DND-41 (cell line): ENCODE results near the gene SH3RF3.

Experiments
- CTCF ChIP-seq: IDR thresholded peaks from 2 replicates; pipeline ENCODE4 v1.5.1; 2012; ENCODE audit warnings: borderline replicate concordance, low read length, moderate library complexity, mild to moderate bottlenecking; ENCODE audit not compliant: poor library complexity, severe bottlenecking; ENCODE audit errors: extremely low read depth
- EZH2 ChIP-seq: IDR thresholded peaks from 3 replicates; pipeline ENCODE4 v1.6.1; 2012; ENCODE audit warnings: borderline replicate concordance, low read depth, mild to moderate bottlenecking, moderate library complexity, low read length, inconsistent platforms; ENCODE audit not compliant: severe bottlenecking

GRCh38 chr2:109342256-109342850 is 213.3 kb downstream of the SH3RF3 start:
- TF ChIP-seq CTCF (no peak), EZH2 (no peak)
